GM12892 (cell line): ENCODE results near the gene RIPOR2.

ENCODE experiments used
- DNase-seq: peaks from one replicate; pipeline ENCODE4 v3.0.0; 2011; ENCODE audit not compliant: insufficient read length
- FAIRE-seq: peaks from 2 replicates; lab custom pipeline; 2011; peaks lifted over from hg19 to GRCh38; lab: Jason Lieb, UNC
- POLR2A ChIP-seq: IDR thresholded peaks from 2 replicates; pipeline ENCODE4 v1.6.1; 2011; ENCODE audit warnings: low read depth, low read length, control low read depth
- POLR2AphosphoS5 ChIP-seq: IDR thresholded peaks from 2 replicates; pipeline ENCODE4 v1.6.1; 2011; ENCODE audit warnings: low read depth, low read length, control low read depth
- TAF1 ChIP-seq: IDR thresholded peaks from 2 replicates; pipeline ENCODE4 v1.6.1; 2011; ENCODE audit warnings: low read depth, mild to moderate bottlenecking, control low read depth, low read length, borderline replicate concordance

RIPOR2 gene

DNA sequence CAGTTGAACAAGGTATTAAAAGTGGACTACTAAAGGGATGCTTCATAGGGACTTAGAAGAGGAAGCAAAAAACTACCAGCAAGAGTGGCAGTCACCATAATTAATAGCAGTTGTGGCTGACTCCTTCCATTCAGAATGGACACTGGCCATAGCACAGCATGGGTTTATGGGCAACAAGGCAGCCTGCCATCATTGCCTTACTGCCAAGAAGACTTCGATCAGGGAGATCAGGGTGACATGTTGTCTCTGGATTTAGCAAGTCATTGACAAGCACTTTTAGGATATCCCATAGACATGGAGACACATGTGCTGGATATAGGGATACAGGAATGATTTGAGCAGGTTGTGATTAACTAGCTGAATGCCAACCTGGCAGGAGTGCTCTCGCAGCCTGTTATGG lies 35.3 kb upstream of the RIPOR2 start:
- FAIRE-seq (no peak), DNase-seq (no peak)
- TF ChIP-seq TAF1 (no peak), POLR2AphosphoS5 (no peak), POLR2A (no peak)

DNA sequence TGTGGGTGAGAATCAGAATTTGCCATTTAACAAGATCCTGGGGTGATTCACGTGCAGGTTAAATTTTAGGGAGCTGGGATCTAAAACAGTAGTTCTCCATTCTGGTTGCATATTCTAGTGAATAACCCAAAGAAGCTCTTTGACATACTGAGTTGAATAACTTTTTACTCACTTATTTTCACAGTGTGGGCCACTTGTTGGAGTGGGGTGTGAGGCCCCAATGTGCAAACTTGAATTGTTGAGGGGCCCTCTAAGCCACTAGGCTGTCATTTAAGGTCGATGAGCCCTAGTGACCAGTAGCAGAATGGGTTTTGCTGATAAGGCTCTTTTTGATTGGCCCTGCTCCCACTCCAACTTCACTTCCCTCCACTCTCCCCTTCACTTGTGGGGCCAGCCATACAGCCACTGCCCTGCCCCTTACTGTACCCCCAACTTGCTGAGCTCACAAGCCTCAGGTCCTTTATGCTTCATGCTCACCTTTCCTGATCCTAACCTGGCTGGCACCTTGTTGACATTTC lies 33.6 kb upstream of the RIPOR2 start:
- TF ChIP-seq TAF1 = no peak
- no peak for TF ChIP-seq POLR2A
- no peak for TF ChIP-seq POLR2AphosphoS5
- FAIRE-seq (no peak), DNase-seq (no peak)

DNA sequence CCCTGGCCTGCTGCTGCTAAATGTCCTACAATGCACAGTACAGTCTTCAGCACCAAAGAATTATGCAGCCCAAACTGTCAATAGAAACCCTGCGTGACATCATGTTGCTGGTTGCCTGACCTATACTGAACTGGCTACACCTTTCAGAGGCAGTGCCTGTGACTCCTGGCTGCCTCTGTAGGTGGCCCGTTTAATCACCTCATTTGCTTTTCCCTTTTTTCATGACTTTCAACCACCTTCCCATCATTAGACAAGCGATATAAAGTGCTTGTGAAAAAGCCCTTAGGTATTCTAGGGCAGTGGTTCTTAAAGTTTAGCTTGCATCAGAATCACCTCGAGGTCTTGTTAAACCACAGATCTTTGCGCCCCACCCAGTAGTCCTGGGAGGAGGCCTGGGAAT lies 33.0 kb upstream of the RIPOR2 start:
- no peak for DNase-seq
- FAIRE-seq = no peak
- TF ChIP-seq POLR2A = no peak

DNA sequence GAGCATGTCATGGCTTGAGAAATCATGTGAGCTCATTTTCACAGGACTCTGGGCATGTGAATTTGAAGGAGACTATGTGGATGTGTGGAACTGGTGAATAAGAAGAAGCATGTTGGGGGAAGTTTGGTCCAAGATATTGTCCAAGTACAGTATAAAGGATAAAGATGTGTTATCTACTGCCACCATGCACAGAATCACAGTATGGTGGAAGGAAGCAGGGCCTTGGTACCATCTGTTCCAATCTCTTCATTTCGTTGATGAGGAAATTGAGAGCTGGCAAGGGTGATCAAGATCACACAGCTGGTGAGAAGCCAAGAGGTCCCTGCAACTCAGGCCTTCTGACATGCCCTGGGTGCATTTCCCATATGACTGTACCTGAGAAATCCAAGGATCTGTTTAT lies 31.5 kb upstream of the RIPOR2 start:
- DNase-seq (no peak), FAIRE-seq (no peak)
- no peak for TF ChIP-seq POLR2AphosphoS5
- no peak for TF ChIP-seq TAF1
- TF ChIP-seq POLR2A = no peak

DNA sequence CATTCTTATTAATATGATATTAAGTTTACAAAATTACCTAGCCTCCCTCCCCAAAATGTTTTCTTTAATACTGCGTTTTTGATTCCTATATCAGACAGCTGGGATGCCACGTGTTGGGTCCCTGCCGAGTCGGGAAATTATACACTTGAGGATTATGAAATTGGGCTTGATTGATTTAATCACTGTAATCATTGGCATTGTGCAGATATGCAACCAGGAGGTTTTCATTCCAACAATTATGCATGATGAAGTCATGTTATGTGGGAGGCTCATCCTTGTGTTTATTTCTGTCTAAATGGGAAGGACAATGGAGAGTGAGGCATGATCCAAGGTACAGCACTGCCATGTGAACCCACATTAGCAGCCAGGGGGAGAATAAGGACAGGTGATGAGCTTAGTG lies 30.6 kb upstream of the RIPOR2 start:
- FAIRE-seq (no peak), DNase-seq (no peak)
- TF ChIP-seq POLR2AphosphoS5 = no peak
- no peak for TF ChIP-seq POLR2A
- no peak for TF ChIP-seq TAF1

DNA sequence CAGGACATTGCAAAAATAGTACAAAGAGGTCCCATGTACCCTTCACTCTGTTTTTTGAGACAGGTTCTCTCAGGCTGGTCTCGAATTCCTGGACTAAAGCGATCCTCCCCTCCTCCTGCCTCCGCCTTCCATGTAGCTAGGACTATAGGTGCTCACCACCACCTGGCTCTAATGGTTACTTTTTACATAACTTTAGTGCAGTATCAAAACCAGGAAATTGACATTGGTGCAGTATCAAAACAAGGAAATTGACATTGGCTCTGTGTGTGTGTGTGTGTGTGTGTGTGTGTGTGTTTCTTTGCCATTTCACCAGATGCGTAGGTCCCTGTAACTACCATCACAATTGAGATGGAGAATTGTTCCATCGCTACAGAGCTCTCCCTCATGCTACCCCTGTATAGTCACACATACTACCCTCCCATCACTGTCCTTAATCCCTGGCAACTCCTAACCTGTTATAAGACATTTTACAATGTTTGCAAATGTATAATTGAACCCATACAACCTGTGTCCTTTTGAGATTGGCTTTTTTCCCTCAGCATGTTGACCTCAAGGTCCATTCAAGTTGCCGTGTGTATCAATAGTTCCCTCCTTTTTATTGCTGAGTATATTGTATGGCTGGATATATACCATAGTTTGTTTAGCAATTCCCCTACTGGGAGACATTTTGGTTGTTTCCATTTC lies 28.3 kb upstream of the RIPOR2 start:
- TF ChIP-seq TAF1 = no peak
- no peak for TF ChIP-seq POLR2A
- TF ChIP-seq POLR2AphosphoS5 = no peak
- no peak for DNase-seq
- no peak for FAIRE-seq

DNA sequence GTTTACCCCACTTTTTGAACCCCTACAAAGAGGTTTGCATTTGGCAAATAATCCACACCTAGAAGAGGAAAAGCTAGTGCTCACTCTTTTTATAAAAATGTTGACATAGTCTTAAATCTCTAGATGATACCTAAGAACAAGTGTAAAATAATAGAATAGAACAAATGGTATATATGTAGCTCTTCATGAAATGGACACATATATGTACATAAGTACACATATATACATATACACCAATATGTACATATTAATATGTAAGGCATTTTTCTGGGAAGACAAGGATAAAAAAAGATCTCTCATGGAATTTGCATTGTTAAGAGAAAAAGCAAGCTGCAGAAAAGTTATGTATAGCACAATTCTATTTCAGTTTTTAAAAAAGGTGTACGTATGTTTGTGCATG lies 27.6 kb upstream of the RIPOR2 start:
- DNase-seq (no peak), FAIRE-seq (no peak)
- TF ChIP-seq POLR2A (no peak), POLR2AphosphoS5 (no peak), TAF1 (no peak)

DNA sequence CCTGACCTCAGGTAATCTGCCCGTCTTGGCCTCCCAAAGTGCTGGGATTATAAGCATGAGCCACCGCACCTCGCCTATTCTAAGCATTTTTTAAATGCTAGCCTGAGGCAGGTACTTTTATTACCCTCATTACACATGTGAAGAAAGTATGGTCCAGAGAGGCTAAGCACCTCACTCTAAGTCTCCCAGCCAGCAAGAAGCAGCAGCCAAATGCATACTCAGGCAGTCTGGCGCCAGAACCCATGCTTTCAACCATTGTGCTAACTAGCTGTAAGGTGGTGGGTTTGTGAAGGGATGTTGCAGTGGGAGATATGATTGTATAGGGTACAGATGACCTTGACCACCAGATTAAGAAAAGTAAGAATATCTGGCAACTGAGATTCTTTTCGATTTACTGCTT lies 26.1 kb upstream of the RIPOR2 start:
- no peak for FAIRE-seq
- DNase-seq = no peak
- TF ChIP-seq POLR2A = no peak
- no peak for TF ChIP-seq POLR2AphosphoS5
- no peak for TF ChIP-seq TAF1

DNA sequence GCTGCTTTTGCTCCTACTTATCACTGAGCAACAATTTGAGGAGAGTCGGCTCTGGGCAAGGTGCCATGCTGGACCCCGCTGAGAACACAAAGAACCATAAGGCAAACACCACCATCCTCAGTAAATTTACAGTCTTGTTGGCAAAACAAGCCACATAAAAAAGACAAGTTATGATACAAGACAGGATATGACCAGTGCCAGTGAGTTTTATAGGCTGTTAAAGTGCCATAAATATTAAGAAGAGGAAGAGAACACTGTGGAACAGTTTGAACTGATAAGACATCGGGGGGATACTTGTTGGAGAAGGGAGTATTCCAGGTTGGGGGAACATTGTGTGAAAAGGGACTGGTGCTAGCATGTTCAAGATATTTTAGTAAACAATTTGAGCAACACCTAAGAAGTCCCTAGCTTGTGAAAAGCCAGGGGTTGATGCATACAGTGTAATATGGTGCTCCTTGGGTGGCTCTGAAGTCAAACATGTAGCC lies 25.3 kb upstream of the RIPOR2 start:
- no peak for DNase-seq
- no peak for FAIRE-seq
- TF ChIP-seq POLR2A = no peak
- TF ChIP-seq TAF1 = no peak
- no peak for TF ChIP-seq POLR2AphosphoS5

DNA sequence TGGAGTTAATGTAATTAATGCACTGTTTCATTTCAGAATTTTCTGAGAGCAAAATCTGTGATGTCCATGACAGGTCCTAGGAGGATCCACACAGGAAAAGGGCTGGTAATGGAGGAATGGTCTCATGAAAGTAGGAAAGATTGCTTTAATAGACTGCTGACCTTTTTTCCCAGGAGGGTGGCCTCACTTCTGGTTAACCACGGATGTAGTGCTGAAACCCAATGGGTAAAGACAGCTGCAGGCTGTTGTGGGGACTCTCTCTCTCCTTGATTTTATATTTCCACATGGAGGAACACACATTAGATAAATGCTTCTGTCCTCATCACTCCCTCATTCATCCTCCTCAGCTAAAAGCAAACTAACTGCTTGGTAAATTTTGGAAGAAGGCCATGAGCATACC lies 23.6 kb upstream of the RIPOR2 start:
- no peak for DNase-seq
- TF ChIP-seq POLR2AphosphoS5 (no peak), POLR2A (no peak), TAF1 (no peak)
- FAIRE-seq = no peak

DNA sequence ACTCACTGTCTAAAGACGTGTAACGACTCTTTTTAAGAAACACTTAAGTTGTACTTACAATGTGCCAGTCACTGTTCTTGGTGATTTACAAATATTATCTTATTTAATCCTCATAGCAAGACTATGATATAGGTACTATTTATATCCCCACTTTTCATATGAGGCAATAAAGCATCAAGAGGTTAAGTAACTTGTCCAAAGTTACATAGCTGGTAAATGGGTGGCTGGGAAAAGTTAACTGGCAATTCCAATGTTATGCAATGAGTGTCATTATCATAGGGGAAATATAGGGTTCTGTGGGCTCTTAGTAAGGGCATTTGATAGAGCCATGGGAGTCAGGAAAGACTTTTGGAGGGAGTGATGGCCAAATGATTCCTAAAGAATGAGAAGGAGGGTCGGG lies 21.4 kb upstream of the RIPOR2 start:
- TF ChIP-seq POLR2AphosphoS5 (no peak), POLR2A (no peak), TAF1 (no peak)
- DNase-seq (no peak), FAIRE-seq (no peak)

DNA sequence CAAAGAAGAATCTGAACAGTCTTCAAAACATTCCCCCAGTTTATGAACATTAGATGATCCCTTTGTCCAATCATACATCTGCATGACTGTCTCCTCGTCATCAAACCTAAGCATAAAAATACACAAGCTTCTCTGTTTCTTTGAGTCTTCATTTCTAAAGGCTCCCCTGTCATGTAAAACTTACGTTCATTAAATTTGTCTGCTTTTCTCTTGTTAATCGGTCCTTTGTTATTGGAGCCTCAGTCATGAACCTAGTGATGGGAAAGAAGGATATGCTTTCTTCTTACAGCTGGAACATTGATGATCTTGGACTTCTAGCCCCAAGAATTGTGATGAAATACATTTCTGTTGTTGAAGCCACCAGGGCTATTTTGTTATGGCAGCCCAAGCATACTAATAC lies 18.0 kb upstream of the RIPOR2 start:
- DNase-seq (no peak), FAIRE-seq (no peak)
- TF ChIP-seq TAF1 (no peak), POLR2AphosphoS5 (no peak), POLR2A (no peak)

DNA sequence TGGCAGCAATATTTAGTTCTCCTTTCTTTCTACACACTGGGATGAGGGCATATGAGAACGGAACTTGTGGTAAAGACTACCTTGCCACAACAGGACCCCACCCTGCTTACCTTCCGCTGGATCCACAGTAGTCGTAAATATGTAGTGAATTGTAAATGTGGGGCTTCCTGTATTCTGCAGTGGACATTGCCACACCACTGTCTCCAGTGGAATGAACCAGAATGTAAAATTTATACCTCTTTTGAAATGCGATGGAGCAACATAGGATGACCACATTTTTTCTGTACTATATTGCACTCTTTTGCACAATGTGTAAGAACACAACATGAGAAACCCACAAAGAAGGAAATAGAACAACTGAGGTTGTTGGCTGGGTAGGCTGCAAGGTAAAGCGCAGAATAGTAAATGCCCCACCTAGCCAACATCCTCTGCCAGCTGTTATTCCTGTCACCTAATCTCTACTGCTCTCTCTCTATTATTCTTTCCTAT lies 16.1 kb upstream of the RIPOR2 start:
- TF ChIP-seq POLR2A = no peak
- TF ChIP-seq POLR2AphosphoS5 = no peak
- no peak for TF ChIP-seq TAF1
- DNase-seq (no peak), FAIRE-seq (peak; percentile 21)
